Measurements from ENCODE around the gene CRYBA4.
"Not testable (repeated sequence)": the region's sequence is repeated elsewhere in the genome, so short reads cannot be mapped to it uniquely, and the experiment has no call there.

Gene CRYBA4

DNA sequence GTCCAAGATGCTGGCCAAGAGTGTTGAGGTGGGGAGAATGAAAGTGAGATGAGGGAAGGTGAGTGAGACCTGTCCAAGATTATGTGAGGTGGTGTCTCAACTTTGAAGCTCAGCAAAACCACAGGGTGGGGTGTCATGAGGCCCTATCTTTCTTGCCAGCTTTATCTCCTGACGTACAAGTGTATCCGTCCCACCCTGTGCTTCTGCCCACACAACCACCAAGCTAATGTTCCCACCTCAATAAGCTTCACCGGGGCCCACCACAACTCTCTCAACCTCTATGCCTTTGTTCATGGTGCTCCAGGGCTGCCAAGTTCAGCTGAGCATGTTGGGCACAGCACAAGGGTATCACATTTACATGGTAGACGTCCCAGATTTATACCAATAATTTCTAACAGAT is 24.7 kb upstream of the CRYBA4 start:
- no peak for DNase-seq (ENCODE audit: low read depth, low spot score)

DNA sequence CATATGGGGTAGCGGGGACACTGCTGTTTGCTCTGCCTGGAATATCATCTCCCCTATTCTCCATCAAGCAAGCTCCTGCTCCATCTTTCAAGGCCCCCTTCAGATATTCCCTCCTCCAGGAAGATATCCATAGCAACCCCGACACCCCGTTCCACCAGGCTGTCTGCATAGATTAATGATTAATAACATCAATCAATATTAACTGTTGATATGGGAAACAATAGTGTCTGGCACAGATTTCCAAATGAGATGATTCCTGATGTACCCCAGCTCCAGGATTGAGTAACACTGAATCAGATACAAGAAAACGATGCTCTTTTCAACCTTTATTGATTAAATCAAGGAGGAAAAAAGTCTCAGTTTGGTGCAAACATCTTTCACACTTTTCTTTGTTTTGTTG is 24.3 kb upstream of the CRYBA4 start:
- DNase-seq (ENCODE audit: low read depth, low spot score): no peak

- DNase-seq (ENCODE audit: low read depth, low spot score): no peak
Observed at GRCh38 chr22:26599505-26599904, 22.3 kb upstream of the CRYBA4 start.

- DNase-seq (ENCODE audit: low read depth, low spot score): no peak
Observed at GRCh38 chr22:26601726-26602125, 20.0 kb upstream of the CRYBA4 start.

- DNase-seq (ENCODE audit: low read depth, low spot score): no peak
Observed at GRCh38 chr22:26602127-26602526, 19.6 kb upstream of the CRYBA4 start.

- no peak for DNase-seq (ENCODE audit: low read depth, low spot score)
Observed at GRCh38 chr22:26604368-26604767, 17.4 kb upstream of the CRYBA4 start.

DNA sequence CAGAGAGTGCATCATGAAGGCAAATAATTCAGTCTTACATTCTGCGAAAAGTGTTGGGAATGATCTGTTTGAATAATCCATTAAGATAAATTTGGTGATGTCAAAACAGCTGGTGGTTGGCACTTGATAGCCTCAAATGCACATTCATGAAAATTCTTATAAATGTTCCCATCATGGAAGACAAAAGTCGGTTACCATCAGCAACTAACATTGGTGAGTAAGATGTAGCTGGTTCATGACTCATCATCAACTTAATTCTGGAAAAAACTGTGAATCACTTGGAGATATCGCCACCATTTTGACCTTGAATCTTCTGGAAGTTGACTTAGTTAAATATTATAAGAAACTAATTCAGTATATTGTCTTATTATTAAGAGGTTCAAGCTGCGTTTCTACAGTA is 15.2 kb upstream of the CRYBA4 start:
- DNase-seq (ENCODE audit: low read depth, low spot score): no peak

DNA sequence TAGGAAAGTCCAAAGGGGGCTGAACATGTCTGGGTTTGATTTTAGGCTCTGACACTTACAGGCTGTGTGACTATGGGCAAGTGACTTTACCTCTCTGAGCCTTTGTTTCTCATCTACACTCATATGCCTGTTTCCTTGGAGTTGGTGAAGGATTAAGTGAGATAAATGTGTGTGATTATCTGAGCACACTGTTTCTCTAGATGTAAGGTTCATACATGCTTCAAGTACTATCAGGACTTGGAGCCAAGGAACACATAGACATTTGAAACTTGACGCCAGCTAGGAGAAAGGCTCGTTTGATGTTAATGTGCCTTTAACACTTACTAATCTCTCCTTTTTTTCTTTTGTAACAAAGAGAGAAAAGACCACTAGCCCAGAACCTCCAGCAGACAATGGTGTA is 13.6 kb upstream of the CRYBA4 start:
- no peak for DNase-seq (ENCODE audit: low read depth, low spot score)

DNA sequence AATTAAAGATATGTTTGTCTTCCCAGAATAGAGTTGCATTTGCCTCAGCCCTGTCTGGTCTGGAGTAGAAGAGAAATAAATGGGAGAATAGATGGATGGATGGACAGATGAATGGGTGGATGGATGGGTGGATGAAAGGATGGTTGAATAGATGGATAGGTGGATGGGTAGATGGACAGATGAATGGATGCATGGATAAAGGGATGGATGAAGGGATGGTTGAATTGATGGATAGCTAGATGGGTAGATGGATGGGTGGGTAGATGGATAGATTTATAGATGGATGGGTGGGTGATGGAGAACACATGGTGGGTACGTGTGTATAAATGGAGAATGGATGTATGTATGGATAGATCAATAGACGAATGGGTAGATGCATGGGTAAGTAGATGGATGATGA is 12.5 kb upstream of the CRYBA4 start:
- DNase-seq (ENCODE audit: low read depth, low spot score): no peak

DNA sequence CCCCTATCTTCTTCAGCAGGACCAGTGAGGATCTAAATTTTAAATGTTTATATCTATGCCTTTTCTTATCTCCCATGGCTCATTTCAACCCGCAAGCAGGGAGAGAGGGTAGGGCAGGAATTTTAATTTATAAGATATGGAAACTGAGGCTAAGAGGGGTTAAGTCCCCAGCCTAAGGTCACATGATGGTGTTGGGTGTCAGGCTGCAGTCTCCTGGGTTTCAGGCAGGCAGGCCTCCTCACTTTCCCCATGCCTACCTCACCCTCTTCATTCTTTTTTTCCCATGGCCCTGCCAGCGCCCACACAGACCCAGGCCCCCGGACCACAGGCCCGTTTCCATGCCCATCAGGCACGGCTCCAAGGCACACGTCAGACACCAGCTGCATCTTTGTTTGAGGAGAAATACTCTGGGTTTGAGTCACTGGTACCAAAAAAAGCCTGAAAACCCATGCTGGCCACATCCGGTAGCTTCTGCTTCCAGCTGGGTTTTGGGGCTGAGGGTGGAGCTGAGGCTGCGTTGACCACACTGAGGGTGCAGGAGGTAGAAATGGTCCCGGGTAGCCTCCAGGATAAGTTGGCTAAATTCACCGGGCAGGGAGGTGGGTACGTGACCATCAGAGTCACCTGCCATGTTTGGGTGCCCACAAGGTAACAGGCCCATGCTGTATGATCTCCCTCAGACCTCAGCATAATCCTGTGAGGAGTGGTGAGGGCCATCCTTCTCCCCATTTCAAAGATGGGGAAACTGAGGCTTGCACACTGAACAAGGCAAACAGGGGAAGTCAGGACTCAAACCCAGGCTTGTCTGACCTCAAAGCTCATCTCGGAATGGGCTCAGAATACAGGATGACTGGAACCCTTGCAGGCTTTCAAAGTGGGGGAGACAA is 11.4 kb upstream of the CRYBA4 start:
- DNase-seq (ENCODE audit: low read depth, low spot score): no peak

DNA sequence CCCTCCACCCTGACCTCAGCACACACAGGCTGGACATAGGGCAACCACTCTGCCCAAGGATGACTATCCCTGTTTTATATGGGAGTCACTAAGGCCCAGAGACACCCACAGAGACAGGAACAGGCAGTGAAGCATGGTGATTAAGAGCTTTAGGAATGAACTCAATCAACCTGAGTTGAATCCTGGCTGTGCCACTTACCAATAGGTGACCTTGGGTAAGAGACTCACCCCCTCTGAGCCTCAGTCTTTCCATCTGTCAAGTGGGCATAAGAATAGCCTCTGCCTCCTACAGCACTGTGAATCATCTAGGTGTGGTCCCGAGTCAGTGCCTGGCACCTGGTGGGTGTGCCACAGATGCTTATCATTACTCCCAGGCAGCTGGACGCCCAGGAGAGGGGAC is 10.8 kb upstream of the CRYBA4 start:
- DNase-seq (ENCODE audit: low read depth, low spot score): no peak

- no peak for DNase-seq (ENCODE audit: low read depth, low spot score)
Observed at GRCh38 chr22:26612652-26613051, 9.1 kb upstream of the CRYBA4 start.

GRCh38 chr22:26613753-26614152 is 8.0 kb upstream of the CRYBA4 start:
- not testable (repeated sequence) for DNase-seq (ENCODE audit: low read depth, low spot score)

DNA sequence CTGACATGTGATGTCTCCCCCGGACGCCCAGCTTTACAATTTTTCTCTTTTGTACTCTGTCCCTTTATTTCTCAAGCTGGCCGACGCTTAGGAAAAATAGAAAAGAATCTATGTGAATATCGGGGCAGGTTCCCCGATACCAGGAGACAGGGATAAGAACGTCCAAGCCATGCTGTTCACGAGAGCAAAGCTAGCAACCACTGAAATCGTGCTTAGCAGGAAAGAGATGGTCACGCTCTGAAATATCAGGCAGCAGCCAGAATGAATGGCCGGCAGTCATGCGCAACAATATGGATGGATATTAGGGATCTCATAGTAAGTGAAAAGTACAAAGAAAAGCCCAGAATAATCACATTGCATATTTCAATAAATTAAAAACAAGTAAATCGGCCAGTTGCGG is 7.4 kb upstream of the CRYBA4 start:
- DNase-seq (ENCODE audit: low read depth, low spot score): no peak

DNA sequence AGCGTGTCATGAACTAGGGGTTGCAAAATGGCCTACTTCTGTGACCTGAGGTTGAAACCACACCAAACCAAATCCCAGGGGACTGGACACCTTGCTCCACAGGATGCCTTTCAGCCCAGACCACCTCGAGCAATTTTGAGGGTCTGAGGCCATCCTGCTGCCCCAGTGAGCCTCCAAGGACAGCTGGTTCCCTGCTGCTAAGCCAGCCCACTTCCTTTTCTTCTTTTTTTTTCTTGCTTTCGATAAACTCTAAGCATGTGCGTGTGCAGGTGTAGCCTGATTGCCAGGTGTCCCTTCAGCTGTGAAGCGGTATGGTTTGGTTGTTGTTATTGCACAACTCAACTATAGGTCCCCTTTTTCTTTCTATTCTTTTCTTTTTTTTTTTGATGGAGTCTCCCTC is 6.6 kb upstream of the CRYBA4 start:
- no peak for DNase-seq (ENCODE audit: low read depth, low spot score)

DNA sequence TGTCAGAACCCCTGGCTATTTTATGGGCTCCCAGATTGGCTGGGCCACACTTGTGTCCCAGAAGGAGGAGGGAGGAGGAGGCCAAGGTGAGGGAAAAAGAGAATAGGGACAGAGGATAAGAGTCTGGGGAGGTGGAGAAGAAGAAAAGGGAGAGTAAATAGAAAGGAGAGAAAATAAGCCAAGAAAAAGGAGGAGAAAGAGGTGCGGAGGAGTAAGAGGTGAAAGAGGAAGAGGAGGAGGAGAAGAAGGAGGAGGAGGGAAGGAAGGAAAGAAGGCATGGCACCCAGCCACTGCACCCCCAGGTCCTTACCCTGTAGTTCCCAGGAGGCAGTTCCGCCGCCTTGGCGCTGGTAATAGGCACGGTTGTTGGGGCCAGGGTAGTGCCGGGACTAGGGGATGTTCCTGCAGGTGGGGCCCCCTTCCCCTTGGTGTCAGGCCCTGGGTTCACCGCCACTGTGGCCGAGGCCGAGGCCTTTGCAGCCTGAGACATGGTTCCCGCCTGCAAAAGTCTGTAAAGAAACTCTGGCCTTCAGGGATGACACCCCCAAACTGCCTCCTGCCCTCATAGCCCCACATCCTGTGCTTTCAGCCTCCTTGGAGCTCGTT is 5.8 kb upstream of the CRYBA4 start:
- no peak for DNase-seq (ENCODE audit: low read depth, low spot score)

GRCh38 chr22:26616650-26617049 is 5.1 kb upstream of the CRYBA4 start:
- no peak for DNase-seq (ENCODE audit: low read depth, low spot score)

GRCh38 chr22:26617271-26618199 is 4.2 kb upstream of the CRYBA4 start, which contains the start of gene CRYBB1:
TSS of gene CRYBB1 (minus strand) at chr22:26618027. CDS start at chr22:26616319, 1,708 bp downstream.
- no peak for DNase-seq (ENCODE audit: low read depth, low spot score)

- no peak for DNase-seq (ENCODE audit: low read depth, low spot score)
Observed at GRCh38 chr22:26618455-26618854, 3.3 kb upstream of the CRYBA4 start.

- DNase-seq (ENCODE audit: low read depth, low spot score): no peak
Observed at GRCh38 chr22:26619510-26619909, 2.3 kb upstream of the CRYBA4 start.

- no peak for DNase-seq (ENCODE audit: low read depth, low spot score)
Observed at GRCh38 chr22:26620197-26620596, 1.6 kb upstream of the CRYBA4 start.

DNA sequence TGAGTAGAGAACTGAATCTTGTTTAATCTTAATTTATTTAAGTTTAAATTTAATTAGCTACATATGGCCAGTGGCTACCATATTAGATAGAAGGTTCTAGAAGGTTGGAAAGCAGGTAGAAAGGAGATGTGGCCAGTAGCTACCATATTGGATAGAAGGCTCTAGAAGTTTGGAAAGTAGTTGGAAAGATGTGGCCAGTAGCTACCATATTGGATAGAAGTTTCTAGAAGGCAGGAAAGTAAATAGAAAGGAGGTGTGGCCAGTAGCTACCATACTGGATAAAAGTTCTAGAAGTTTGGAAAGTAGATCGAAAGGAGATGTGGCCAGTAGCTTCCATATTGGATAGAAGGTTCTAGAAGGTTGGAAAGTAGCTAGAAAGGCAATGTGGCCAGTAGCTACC is 2.2 kb downstream of the CRYBA4 start:
- DNase-seq (ENCODE audit: low read depth, low spot score): no peak
